Kidney (tissue), 14 donors: ENCODE data around the gene BAHD1. TPM values are rescaled to one million over a fixed set of nuclear protein-coding genes. Genes with fewer than 3 reads are reported as not detected.

Experiments used
- DNase-seq, 5 donors: peaks; one replicate each; pipeline ENCODE4 v3.0.0-alpha.2; 2013 to 2020
- FAIRE-seq: peaks from 2 replicates; lab custom pipeline; 2012; peaks lifted over from hg19 to GRCh38; lab: Jason Lieb, UNC
- H3K27ac ChIP-seq, 2 donors: one replicate each; pipeline ENCODE4 v1.7.0; 2013; ENCODE audit warnings: low read depth in 2 of 2, low read length in 2 of 2, inconsistent platforms in 1 of 2
- H3K27me3 ChIP-seq: one replicate; pipeline ENCODE4 v1.7.1; 2013; ENCODE audit warnings: low read length, inconsistent platforms; ENCODE audit not compliant: control insufficient read depth, insufficient read depth
- H3K36me3 ChIP-seq, 3 donors: one replicate each; pipeline versions ENCODE4 v1.7.0 to v1.7.1; 2013; ENCODE audit warnings: low read length in 3 of 3, control low read depth in 1 of 3, inconsistent platforms in 1 of 3; ENCODE audit not compliant: insufficient read depth in 3 of 3, control insufficient read depth in 2 of 3
- H3K4me1 ChIP-seq, 3 donors: one replicate each; pipeline versions ENCODE4 v1.7.0 to v1.7.1; 2013; ENCODE audit warnings: low read length in 3 of 3, inconsistent platforms in 1 of 3, low read depth in 1 of 3; ENCODE audit not compliant: control insufficient read depth in 2 of 3, insufficient read depth in 2 of 3
- H3K4me3 ChIP-seq, 3 donors: one replicate each; pipeline versions ENCODE4 v1.7.0 to v1.8.1; 2013; ENCODE audit warnings: low read length in 3 of 3, control low read depth in 1 of 3, inconsistent platforms in 1 of 3
- H3K9ac ChIP-seq, 3 donors: one replicate each; pipeline versions ENCODE4 v1.7.0 to v1.7.1; 2013; ENCODE audit warnings: low read length in 3 of 3, control low read depth in 1 of 3, inconsistent platforms in 1 of 3
- H3K9me3 ChIP-seq, 3 donors: one replicate each; pipeline versions ENCODE4 v1.7.0 to v1.7.1; 2013; ENCODE audit warnings: low read length in 3 of 3, control low read depth in 1 of 3, inconsistent platforms in 1 of 3; ENCODE audit not compliant: control insufficient read depth in 2 of 3, insufficient read depth in 1 of 3
- CTCF ChIP-seq: IDR thresholded peaks from 3 replicates; pipeline ENCODE4 v1.5.1; 2012; ENCODE audit warnings: mild to moderate bottlenecking, moderate library complexity, borderline replicate concordance; ENCODE audit not compliant: insufficient read depth; ENCODE audit errors: extremely low read depth
- intact Hi-C: fragments of 100-400 bp; cut with DNase I; formaldehyde crosslinking; loops from one replicate; pipeline ENCODE4 v1.11.1; 2022
- polyA plus RNA-seq: library from polyadenylated mRNA; stranded (reverse); fragments of 350-450 nt; fragmentation: Illumina TruSeq; extraction: RNeasy Lipid Tissue Mini Kit (QIAGEN cat#74804); gene quantifications from one replicate; pipeline ENCODE4 v1.2.3, GENCODE V29; 2014; ENCODE audit warnings: low read depth, low replicate concordance; ENCODE audit not compliant: insufficient read depth
- total RNA-seq: library from RNA; stranded (reverse); fragmentation: NEBNext Ultra II Directional; extraction: Animal tissue kit (Norgen Biotek cat#: 25700); gene quantifications from one replicate; pipeline ENCODE4 v1.2.1, GENCODE V29; 2021
- donor health status: control.
- donor health status: control.
- donor health status: control.
- donor health status: control.
- donor health status: control.
- donor health status: DM: yes; HTN: yes; CAD: no.
- donor health status: Normal renal cell carcinoma (clear cell type).

Gene BAHD1
- total and polyA plus RNA-seq, 2 donors from 2014 or later: 13.3 to 28.4 TPM

GRCh38 chr15:40428185-40428584, 12.6 kb upstream of the BAHD1 start:
- no peak overlapping the region for H3K9ac ChIP-seq
- H3K4me3 ChIP-seq: no peak overlapping the region
- intact Hi-C loops: loop anchor here (10.0 kb wide), 1 partner anchor 153 kb away; no protein-coding TSS in a partner anchor
- H3K4me1 ChIP-seq: no peaks in the 10 kb centered on the region
- DNase-seq: no peak
- no peaks in the 10 kb centered on the region for H3K36me3 ChIP-seq
- no peak for TF ChIP-seq CTCF
- no peaks in the 10 kb centered on the region for H3K9me3 ChIP-seq
- H3K27ac ChIP-seq: no peak overlapping the region
- no peak for FAIRE-seq
- H3K27me3 ChIP-seq: no peaks in the 10 kb centered on the region

GRCh38 chr15:40429068-40429710, 11.6 kb upstream of the BAHD1 start:
- FAIRE-seq: no peak
- Histone ChIP-seq H3K27me3 (no peaks in the 10 kb centered on the region), H3K9me3 (no peaks in the 10 kb centered on the region), H3K27ac (no peak overlapping the region), H3K4me1 (no peaks in the 10 kb centered on the region), H3K4me3 (no peak overlapping the region), H3K36me3 (no peaks in the 10 kb centered on the region), H3K9ac (no peak overlapping the region)
- no peak for DNase-seq
- no peak for TF ChIP-seq CTCF
- intact Hi-C loops: loop anchor here (10.0 kb wide), 1 partner anchor 154 kb away; no protein-coding TSS in a partner anchor

GRCh38 chr15:40430271-40430805, 10.4 kb upstream of the BAHD1 start:
- intact Hi-C loops: no loop called here

More at GRCh38 chr15:40430271-40430805, 10.4 kb upstream of the BAHD1 start:
- TF ChIP-seq CTCF: no peak
- peak in 1 of 5 donors; percentile 43 for DNase-seq
- H3K9ac ChIP-seq: no peak overlapping the region
- H3K27me3 ChIP-seq: peaks cover 7% of the 10 kb centered on the region
- H3K9me3 ChIP-seq: no peaks in the 10 kb centered on the region
- H3K27ac ChIP-seq: no peak overlapping the region
- no peak overlapping the region for H3K4me3 ChIP-seq
- FAIRE-seq: no peak
- H3K36me3 ChIP-seq: no peaks in the 10 kb centered on the region
- H3K4me1 ChIP-seq: no peaks in the 10 kb centered on the region
